ENCODE results near the gene CHST11.
A peak's percentile ranks its signal among the peaks of the same experiment; 100 is the strongest.

The CHST11 gene

DNA sequence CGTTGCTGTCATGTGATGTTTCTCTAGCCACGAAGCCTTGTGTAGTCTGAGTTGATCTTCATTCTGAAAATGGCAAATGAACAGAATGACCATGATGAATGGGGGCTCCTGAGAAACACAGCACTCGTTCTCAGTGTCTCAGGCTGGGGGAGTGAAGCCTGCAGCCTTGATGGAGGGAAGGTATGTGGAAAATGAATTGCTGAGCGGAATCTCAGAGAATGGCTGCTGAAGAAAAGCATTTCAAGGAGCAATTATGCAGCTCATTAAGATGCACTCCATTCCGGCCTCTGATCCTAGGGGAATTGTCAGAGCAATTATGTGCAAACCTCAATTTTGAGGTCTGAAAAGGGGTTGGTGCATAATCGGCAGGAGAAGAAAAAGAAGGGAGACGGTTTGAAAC, 167.1 kb downstream of the CHST11 start:
- H4K20me1 ChIP-seq (ENCODE audit: insufficient read depth, low read length) = peaks cover 94% of the 10 kb centered on the region
- H3K27me3 ChIP-seq (ENCODE audit: insufficient read depth, low read length, poor library complexity) = no peaks in the 10 kb centered on the region
- no peak overlapping the region for H3K9ac ChIP-seq (ENCODE audit: low read depth, low read length)
- no peak overlapping the region for H2AFZ ChIP-seq (ENCODE audit: low read depth, low read length)
- H3K79me2 ChIP-seq (ENCODE audit: insufficient read depth, low read length) = peaks cover 99% of the 10 kb centered on the region
- H3K9me3 ChIP-seq (ENCODE audit: insufficient read depth, low read length, severe bottlenecking) = no peaks in the 10 kb centered on the region
- no peak for DNase-seq
- no peaks in the 10 kb centered on the region for H3K4me1 ChIP-seq (ENCODE audit: insufficient read depth, low read length)
- H3K4me3 ChIP-seq (ENCODE audit: low read depth in 1 of 2, low read length in 2 of 2) = no peak overlapping the region
- H3K4me2 ChIP-seq (ENCODE audit: insufficient read depth, low read length) = no peak overlapping the region
- peaks cover 81% of the 10 kb centered on the region for H3K36me3 ChIP-seq (ENCODE audit: insufficient read depth, low read length)
- 0 out of 2 replicates have a peak overlapping the region, but pooled peaks have one; percentile 7 for H3K27ac ChIP-seq (ENCODE audit: low read length)
- TF ChIP-seq, protein P1, sequence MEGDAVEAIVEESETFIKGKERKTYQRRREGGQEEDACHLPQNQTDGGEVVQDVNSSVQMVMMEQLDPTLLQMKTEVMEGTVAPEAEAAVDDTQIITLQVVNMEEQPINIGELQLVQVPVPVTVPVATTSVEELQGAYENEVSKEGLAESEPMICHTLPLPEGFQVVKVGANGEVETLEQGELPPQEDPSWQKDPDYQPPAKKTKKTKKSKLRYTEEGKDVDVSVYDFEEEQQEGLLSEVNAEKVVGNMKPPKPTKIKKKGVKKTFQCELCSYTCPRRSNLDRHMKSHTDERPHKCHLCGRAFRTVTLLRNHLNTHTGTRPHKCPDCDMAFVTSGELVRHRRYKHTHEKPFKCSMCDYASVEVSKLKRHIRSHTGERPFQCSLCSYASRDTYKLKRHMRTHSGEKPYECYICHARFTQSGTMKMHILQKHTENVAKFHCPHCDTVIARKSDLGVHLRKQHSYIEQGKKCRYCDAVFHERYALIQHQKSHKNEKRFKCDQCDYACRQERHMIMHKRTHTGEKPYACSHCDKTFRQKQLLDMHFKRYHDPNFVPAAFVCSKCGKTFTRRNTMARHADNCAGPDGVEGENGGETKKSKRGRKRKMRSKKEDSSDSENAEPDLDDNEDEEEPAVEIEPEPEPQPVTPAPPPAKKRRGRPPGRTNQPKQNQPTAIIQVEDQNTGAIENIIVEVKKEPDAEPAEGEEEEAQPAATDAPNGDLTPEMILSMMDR (IDR thresholded peaks at IDR 0.05; ENCODE audit: borderline replicate concordance, extremely low read depth, low read length, poor library complexity, severe bottlenecking) = no peak
- no peak for TF ChIP-seq EZH2 (IDR thresholded peaks at IDR 0.05; ENCODE audit: borderline replicate concordance, low read depth, low read length, severe bottlenecking)
- ATAC-seq (ENCODE audit: insufficient read depth, low read depth) = no peak

DNA sequence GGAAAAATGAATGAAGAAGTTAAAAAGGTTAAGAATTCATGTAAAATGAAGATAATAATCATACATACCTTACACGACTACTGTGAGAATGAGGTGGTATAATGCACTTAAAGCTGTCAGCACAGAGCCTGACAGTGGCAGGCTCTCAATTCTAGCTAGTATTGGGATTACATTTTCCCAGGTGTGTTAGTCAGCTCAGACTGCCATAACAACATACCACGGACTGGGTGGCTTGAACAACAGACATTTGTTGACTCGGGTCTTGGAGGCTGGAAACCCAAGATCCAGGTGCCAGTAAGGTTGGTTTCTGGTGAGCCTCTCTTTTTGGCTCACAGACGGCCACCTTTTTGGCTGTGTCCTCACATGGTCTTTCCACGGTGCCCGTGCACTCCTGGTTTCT, 167.8 kb downstream of the CHST11 start:
- Histone ChIP-seq H3K4me2 (ENCODE audit: insufficient read depth, low read length) (no peak overlapping the region), H3K36me3 (ENCODE audit: insufficient read depth, low read length) (peaks cover 81% of the 10 kb centered on the region), H2AFZ (ENCODE audit: low read depth, low read length) (no peak overlapping the region), H3K79me2 (ENCODE audit: insufficient read depth, low read length) (peaks cover 99% of the 10 kb centered on the region), H3K27me3 (ENCODE audit: insufficient read depth, low read length, poor library complexity) (no peaks in the 10 kb centered on the region), H3K27ac (ENCODE audit: low read length) (no peak overlapping the region), H3K9ac (ENCODE audit: low read depth, low read length) (no peak overlapping the region), H4K20me1 (ENCODE audit: insufficient read depth, low read length) (peaks cover 93% of the 10 kb centered on the region), H3K9me3 (ENCODE audit: insufficient read depth, low read length, severe bottlenecking) (no peaks in the 10 kb centered on the region), H3K4me1 (ENCODE audit: insufficient read depth, low read length) (no peaks in the 10 kb centered on the region), H3K4me3 (ENCODE audit: low read depth in 1 of 2, low read length in 2 of 2) (no peak overlapping the region)
- no peak for DNase-seq
- TF ChIP-seq, protein P1 (IDR thresholded peaks at IDR 0.05; ENCODE audit: borderline replicate concordance, extremely low read depth, low read length, poor library complexity, severe bottlenecking) = no peak
- TF ChIP-seq EZH2 (IDR thresholded peaks at IDR 0.05; ENCODE audit: borderline replicate concordance, low read depth, low read length, severe bottlenecking) = no peak
- ATAC-seq (ENCODE audit: insufficient read depth, low read depth) = no peak

- no peak overlapping the region for H2AFZ ChIP-seq (ENCODE audit: low read depth, low read length)
- H3K4me2 ChIP-seq (ENCODE audit: insufficient read depth, low read length) = no peak overlapping the region
- no peak overlapping the region for H3K4me3 ChIP-seq (ENCODE audit: low read depth in 1 of 2, low read length in 2 of 2)
- peaks cover 92% of the 10 kb centered on the region for H4K20me1 ChIP-seq (ENCODE audit: insufficient read depth, low read length)
- no peaks in the 10 kb centered on the region for H3K9me3 ChIP-seq (ENCODE audit: insufficient read depth, low read length, severe bottlenecking)
- H3K36me3 ChIP-seq (ENCODE audit: insufficient read depth, low read length) = peaks cover 80% of the 10 kb centered on the region
- H3K9ac ChIP-seq (ENCODE audit: low read depth, low read length) = no peak overlapping the region
- H3K4me1 ChIP-seq (ENCODE audit: insufficient read depth, low read length) = no peaks in the 10 kb centered on the region
- TF ChIP-seq, protein P1 (IDR thresholded peaks at IDR 0.05; ENCODE audit: borderline replicate concordance, extremely low read depth, low read length, poor library complexity, severe bottlenecking) = no peak
- TF ChIP-seq EZH2 (IDR thresholded peaks at IDR 0.05; ENCODE audit: borderline replicate concordance, low read depth, low read length, severe bottlenecking) = no peak
- H3K79me2 ChIP-seq (ENCODE audit: insufficient read depth, low read length) = peaks cover 99% of the 10 kb centered on the region
- ATAC-seq (ENCODE audit: insufficient read depth, low read depth) (no peak), DNase-seq (no peak)
- no peaks in the 10 kb centered on the region for H3K27me3 ChIP-seq (ENCODE audit: insufficient read depth, low read length, poor library complexity)
- no peak overlapping the region for H3K27ac ChIP-seq (ENCODE audit: low read length)
These were observed 169.5 kb downstream of the CHST11 start for GRCh38 chr12:104626069-104626837.

Data from DND-41 (cell line).